Adipose tissue (tissue), 3 donors: ENCODE data around the gene TMEM131L. TPM values are rescaled to one million over a fixed set of nuclear protein-coding genes. Genes with fewer than 3 reads are reported as not detected.
"Not testable (repeated sequence)": the region's sequence is repeated elsewhere in the genome, so short reads cannot be mapped to it uniquely, and the experiment has no call there.

Experiments
- H3K27ac ChIP-seq: one replicate; pipeline ENCODE4 v1.5.1; 2013; ENCODE audit warnings: low read depth, low read length
- WGBS, 3 donors: extraction: QIAGEN DNeasy Blood & Tissue Kit; methylation state at CpG; one replicate each; pipeline ENCODE4 v1.1.7; 2013; 5-methylcytosine and 5-hydroxymethylcytosine counted together
- polyA plus RNA-seq, 3 donors: library from polyadenylated mRNA; stranded (reverse); fragments of 200-250 nt; gene quantifications; one replicate each; pipeline ENCODE4 v1.2.3, GENCODE V29; 2013
- donor health status: healthy with polysubstance abuse.
- donor health status: Bipolar disorder and iron deficiency.
- donor health status: healthy.

TMEM131L gene
- polyA plus RNA-seq, 3 donors = 5.8 to 19.1 (median 17.5) TPM

GRCh38 chr4:153646978-153647377, 180.8 kb downstream of the TMEM131L start:
- WGBS, 3 donors = 94 to 100% (median 100%) methylated on average over 1 of the region's 1 CpG
- no peak overlapping the region for H3K27ac ChIP-seq

- H3K27ac ChIP-seq = no peak overlapping the region
- 64 to 71% (median 70%) methylated on average over 4 of the region's 4 CpGs for WGBS, 3 donors
Observed at GRCh38 chr4:153647975-153648374, 181.8 kb downstream of the TMEM131L start.

GRCh38 chr4:153649572-153649991, 183.4 kb downstream of the TMEM131L start:
- WGBS, 3 donors = 55 to 67% (median 64%) methylated on average over 6 of the region's 6 CpGs
- peak overlapping the region; percentile 55 for H3K27ac ChIP-seq

- WGBS, 3 donors = 43 to 72% (median 45%) methylated on average over 3 of the region's 3 CpGs
- peak overlapping the region; percentile 26 for H3K27ac ChIP-seq
Observed at GRCh38 chr4:153651116-153651515, 185.0 kb downstream of the TMEM131L start.

- H3K27ac ChIP-seq = peak overlapping the region; percentile 61
- WGBS, 3 donors = 35 to 66% (median 39%) methylated on average over 5 of the region's 5 CpGs
Observed at GRCh38 chr4:153651587-153651986, 185.4 kb downstream of the TMEM131L start.

- peak overlapping the region; percentile 61 for H3K27ac ChIP-seq
- 59 to 72% (median 64%) methylated on average over 11 of the region's 11 CpGs for WGBS, 3 donors
Observed at GRCh38 chr4:153652051-153652784, 186.1 kb downstream of the TMEM131L start.

- WGBS, 3 donors = 59 to 60% (median 59%) methylated on average over 4 of the region's 4 CpGs
- no peak overlapping the region for H3K27ac ChIP-seq
Observed at GRCh38 chr4:153655002-153655541, 188.9 kb downstream of the TMEM131L start.

GRCh38 chr4:153655928-153656327, 189.8 kb downstream of the TMEM131L start:
- 42 to 77% (median 48%) methylated on average over 4 of the region's 4 CpGs for WGBS, 3 donors
- no peak overlapping the region for H3K27ac ChIP-seq

- 35 to 71% (median 37%) methylated on average over 6 of the region's 6 CpGs for WGBS, 3 donors
- no peak overlapping the region for H3K27ac ChIP-seq
Observed at GRCh38 chr4:153661215-153661822, 195.2 kb downstream of the TMEM131L start.

- no peak overlapping the region for H3K27ac ChIP-seq
- 86 to 93% (median 88%) methylated on average over 1 of the region's 1 CpG for WGBS, 3 donors
Observed at GRCh38 chr4:153661908-153662307, 195.7 kb downstream of the TMEM131L start.

GRCh38 chr4:153663667-153664066, 197.5 kb downstream of the TMEM131L start:
- no peak overlapping the region for H3K27ac ChIP-seq
- WGBS, 3 donors = 91 to 93% (median 93%) methylated on average over 1 of the region's 1 CpG

- H3K27ac ChIP-seq = not testable (repeated sequence)
- WGBS, 3 donors = 21 to 60% (median 53%) methylated on average over 1 of the region's 1 CpG
Observed at GRCh38 chr4:153666505-153666904, 200.3 kb downstream of the TMEM131L start.

GRCh38 chr4:153668647-153669046, 202.5 kb downstream of the TMEM131L start:
- WGBS, 3 donors = 69 to 83% (median 80%) methylated on average over 2 of the region's 2 CpGs

GRCh38 chr4:153669838-153670237, 203.7 kb downstream of the TMEM131L start:
- H3K27ac ChIP-seq = no peak overlapping the region
- WGBS, 3 donors = 42 to 68% (median 51%) methylated on average over 3 of the region's 3 CpGs

More at GRCh38 chr4:153668647-153669046, 202.5 kb downstream of the TMEM131L start:
- no peak overlapping the region for H3K27ac ChIP-seq

- H3K27ac ChIP-seq = no peak overlapping the region
- WGBS, 3 donors = 85 to 92% (median 88%) methylated on average over 5 of the region's 5 CpGs
Observed at GRCh38 chr4:153676486-153676885, 210.3 kb downstream of the TMEM131L start.

GRCh38 chr4:153676984-153677383, 210.8 kb downstream of the TMEM131L start:
- WGBS, 3 donors = 38 to 62% (median 41%) methylated on average over 1 of the region's 1 CpG
- no peak overlapping the region for H3K27ac ChIP-seq

GRCh38 chr4:153679486-153679885, 213.3 kb downstream of the TMEM131L start:
- WGBS, 3 donors = 65 to 71% (median 67%) methylated on average over 6 of the region's 6 CpGs
- no peak overlapping the region for H3K27ac ChIP-seq

- no peak overlapping the region for H3K27ac ChIP-seq
- WGBS, 3 donors = 7 to 13% (median 11%) methylated on average over 23 to 27 of the region's 27 CpGs
Observed at GRCh38 chr4:153683763-153684181, 217.6 kb downstream of the TMEM131L start.

- 0 to 1% (median 0%) methylated on average over 64 to 75 of the region's 75 CpGs for WGBS, 3 donors
- no peak within 1 kb of the TSS for H3K27ac ChIP-seq
Observed at GRCh38 chr4:153684182-153684970, 218.2 kb downstream of the TMEM131L start, which contains the start of gene TLR2. TLR2 (plus strand) TSS chr4:153684280; CDS start chr4:153702908, 18,628 bp downstream.
